H9 (cell line): ENCODE measurements around the gene LRRFIP2. TPM values are rescaled to one million over a fixed set of nuclear protein-coding genes. Genes with fewer than 3 reads are reported as not detected.
A peak's percentile ranks its signal among the peaks of the same experiment; 100 is the strongest.

Experiments
- DNase-seq: peaks from one replicate; pipeline ENCODE4 v3.0.0-alpha.2; 2017
- H2AFZ ChIP-seq: one replicate; pipeline ENCODE4 v1.6.1; 2013; ENCODE audit warnings: mild to moderate bottlenecking, low read length, control low read depth, moderate library complexity
- H2AK5ac ChIP-seq: 2 replicates; pipeline ENCODE4 v1.6.1; 2013; ENCODE audit warnings: low read length, control low read depth, mixed read lengths; ENCODE audit not compliant: insufficient read length
- H2BK120ac ChIP-seq: one replicate; pipeline ENCODE4 v1.6.1; 2013; ENCODE audit warnings: low read depth, mild to moderate bottlenecking, low read length, control low read depth, inconsistent platforms; ENCODE audit not compliant: poor library complexity, severe bottlenecking
- H2BK12ac ChIP-seq: 2 replicates; pipeline ENCODE4 v1.6.1; 2013; ENCODE audit warnings: low read length, control low read depth, mixed read lengths, low read depth; ENCODE audit not compliant: insufficient read length
- H2BK15ac ChIP-seq: 2 replicates; pipeline ENCODE4 v1.6.1; 2013; ENCODE audit warnings: low read depth, low read length, control low read depth
- H2BK20ac ChIP-seq: one replicate; pipeline ENCODE4 v1.6.1; 2013; ENCODE audit warnings: low read depth, mild to moderate bottlenecking, low read length, control low read depth, inconsistent platforms; ENCODE audit not compliant: poor library complexity, severe bottlenecking
- H2BK5ac ChIP-seq: 2 replicates; pipeline ENCODE4 v1.6.1; 2013; ENCODE audit warnings: low read length, control low read depth, mixed read lengths; ENCODE audit not compliant: insufficient read length
- H3K14ac ChIP-seq: 2 replicates; pipeline ENCODE4 v1.6.1; 2013; ENCODE audit warnings: low read length, control low read depth; ENCODE audit not compliant: insufficient read depth
- H3K18ac ChIP-seq: 2 replicates; pipeline ENCODE4 v1.6.1; 2013; ENCODE audit warnings: low read depth, mild to moderate bottlenecking, mixed read lengths, low read length, control low read depth; ENCODE audit not compliant: insufficient read length
- H3K23ac ChIP-seq: 2 replicates; pipeline ENCODE4 v1.6.1; 2013; ENCODE audit warnings: low read length, control low read depth, mixed read lengths, low read depth; ENCODE audit not compliant: insufficient read length
- H3K23me2 ChIP-seq: 2 replicates; pipeline ENCODE4 v1.6.1; 2013; ENCODE audit warnings: low read depth, mild to moderate bottlenecking, mixed read lengths, low read length, control low read depth; ENCODE audit not compliant: insufficient read length, poor library complexity, severe bottlenecking
- H3K27ac ChIP-seq: 2 replicates; pipeline ENCODE4 v1.5.1; 2013; ENCODE audit warnings: low read length, control low read depth, mixed read lengths, low read depth; ENCODE audit not compliant: insufficient read length
- H3K27me3 ChIP-seq: 2 replicates; pipeline ENCODE4 v1.6.1; 2013; ENCODE audit warnings: low read length, control low read depth, inconsistent platforms; ENCODE audit not compliant: insufficient read depth
- H3K4ac ChIP-seq: 2 replicates; pipeline ENCODE4 v1.6.1; 2013; ENCODE audit warnings: low read depth, mild to moderate bottlenecking, control low read depth, inconsistent platforms, low read length, moderate library complexity
- H3K4me1 ChIP-seq: 2 replicates; pipeline ENCODE4 v1.6.1; 2013; ENCODE audit warnings: low read length, control low read depth, inconsistent platforms; ENCODE audit not compliant: insufficient read depth
- H3K4me2 ChIP-seq: 2 replicates; pipeline ENCODE4 v1.6.1; 2013; ENCODE audit warnings: low read length, control low read depth, mixed read lengths; ENCODE audit not compliant: insufficient read length, insufficient read depth
- H3K56ac ChIP-seq: 2 replicates; pipeline ENCODE4 v1.6.1; 2013; ENCODE audit warnings: low read depth, mild to moderate bottlenecking, mixed read lengths, low read length, control low read depth; ENCODE audit not compliant: insufficient read length
- H3K79me1 ChIP-seq: 2 replicates; pipeline ENCODE4 v1.6.1; 2013; ENCODE audit warnings: low read depth, mild to moderate bottlenecking, moderate library complexity, low read length, control low read depth, inconsistent platforms; ENCODE audit not compliant: insufficient read depth, poor library complexity, severe bottlenecking
- H3K79me2 ChIP-seq: 2 replicates; pipeline ENCODE4 v1.6.1; 2013; ENCODE audit warnings: low read length, control low read depth, inconsistent platforms; ENCODE audit not compliant: insufficient read depth
- H3K9ac ChIP-seq: 2 replicates; pipeline ENCODE4 v1.6.1; 2013; ENCODE audit warnings: low read length, control low read depth, mixed read lengths; ENCODE audit not compliant: insufficient read length; ENCODE audit errors: extremely low read depth
- H3K9me3 ChIP-seq: one replicate; pipeline ENCODE4 v1.6.1; 2013; ENCODE audit warnings: low read depth, low read length, inconsistent platforms; ENCODE audit not compliant: control insufficient read depth
- H3T11ph ChIP-seq: one replicate; pipeline ENCODE4 v1.6.1; 2013; ENCODE audit warnings: mild to moderate bottlenecking, low read length, control low read depth, inconsistent platforms
- H4K20me1 ChIP-seq: one replicate; pipeline ENCODE4 v1.6.1; 2013; ENCODE audit not compliant: control insufficient read depth, insufficient read length, insufficient read depth
- H4K5ac ChIP-seq: 2 replicates; pipeline ENCODE4 v1.6.1; 2013; ENCODE audit warnings: low read depth, mild to moderate bottlenecking, mixed read lengths, low read length, control low read depth; ENCODE audit not compliant: insufficient read length
- H4K8ac ChIP-seq: replicated peaks from 2 replicates; pipeline ENCODE4 v1.6.1; 2013; ENCODE audit warnings: low read length, control low read depth, mixed read lengths, low read depth; ENCODE audit not compliant: insufficient read length
- H4K91ac ChIP-seq: 2 replicates; pipeline ENCODE4 v1.6.1; 2013; ENCODE audit warnings: low read depth, mild to moderate bottlenecking, moderate library complexity, mixed read lengths, low read length, control low read depth; ENCODE audit not compliant: insufficient read length
- H3K27ac Mint-ChIP-seq, 3 experiments: 2 replicates in 2 of 3; 3 replicates in 1 of 3; pipeline ENCODE4 v1.8.0; 2020 to 2021; ENCODE audit warnings: mixed read lengths in 3 of 3, mild to moderate bottlenecking in 1 of 3, moderate library complexity in 1 of 3
- H3K27me3 Mint-ChIP-seq: 2 replicates; pipeline ENCODE4 v1.8.0; 2021; ENCODE audit warnings: low read depth, mild to moderate bottlenecking, moderate library complexity, mixed read lengths
- H3K36me3 Mint-ChIP-seq, 3 experiments: 2 replicates in 2 of 3; 3 replicates in 1 of 3; pipeline ENCODE4 v1.8.0; 2020 to 2021; ENCODE audit warnings: low read depth in 3 of 3, mixed read lengths in 3 of 3; ENCODE audit not compliant: insufficient read depth in 1 of 3
- H3K4me1 Mint-ChIP-seq, 2 experiments: 2 replicates each; pipeline ENCODE4 v1.8.0; 2020; ENCODE audit warnings: mixed read lengths in 2 of 2
- H3K4me3 Mint-ChIP-seq, 2 experiments: 2 replicates in 1 of 2; 3 replicates in 1 of 2; pipeline ENCODE4 v1.8.0; 2020 to 2021; ENCODE audit warnings: mild to moderate bottlenecking in 2 of 2, mixed read lengths in 2 of 2, moderate library complexity in 1 of 2
- H3K9me3 Mint-ChIP-seq, 2 experiments: 2 replicates in 1 of 2; 3 replicates in 1 of 2; pipeline ENCODE4 v1.8.0; 2020; ENCODE audit warnings: mild to moderate bottlenecking in 2 of 2, mixed read lengths in 2 of 2, moderate library complexity in 1 of 2
- WGBS: extraction: QIAGEN DNeasy Blood & Tissue Kit; methylation state at CpG from one replicate; pipeline ENCODE4 v1.1.7; 2013; ENCODE audit warnings: missing lambda C conversion rate, low lambda C conversion rate, mixed read lengths; ENCODE audit not compliant: insufficient read length; ENCODE audit errors: extremely low coverage; 5-methylcytosine and 5-hydroxymethylcytosine counted together
- total RNA-seq: library from RNA; stranded (reverse); gene quantifications from 2 replicates; pipeline ENCODE4 v1.2.1, GENCODE V29; 2021
- TF ChIP-seq, protein P1 (sequence below): fragments of 200-600 bp; sonication (generic); conservative IDR thresholded peaks from 3 replicates; pipeline ENCODE4 v1.8.0; 2021; ENCODE audit warnings: antibody characterized with exemption, mild to moderate bottlenecking

The LRRFIP2 gene
- total RNA-seq, 1 experiment from 2014 or later, result 30.7 TPM

GRCh38 chr3:37024092-37024491, 150.3 kb downstream of the LRRFIP2 start:
- Histone ChIP-seq H2BK5ac (no peak overlapping the region), H2BK120ac (no peak overlapping the region)
- no peak overlapping the region for H3K4me3 Mint-ChIP-seq

More at GRCh38 chr3:37024092-37024491, 150.3 kb downstream of the LRRFIP2 start:
- H2AK5ac ChIP-seq, result no peak overlapping the region
- no peak for DNase-seq
- H4K20me1 ChIP-seq, result no peaks in the 10 kb centered on the region
- Mint-ChIP-seq H3K27me3 (no peaks in the 10 kb centered on the region), H3K9me3 (peaks cover 0 to 4% of the 10 kb centered on the region in 2 experiments; a peak in 2 of 5 replicates), H3K27ac (no peak overlapping the region), H3K4me1 (no peaks in the 10 kb centered on the region), H3K36me3 (peaks cover 64 to 95% (median 90%) of the 10 kb centered on the region in 3 experiments)
- no peaks in the 10 kb centered on the region; the same call in 1 of the 2 replicates for H3K79me2 ChIP-seq
- no peak overlapping the region for H4K91ac ChIP-seq
- H3K4me2 ChIP-seq, result no peak overlapping the region
- no peak overlapping the region for H3T11ph ChIP-seq
- H3K23me2 ChIP-seq, result no peaks in the 10 kb centered on the region
- no peak overlapping the region for H4K5ac ChIP-seq
- no CpG with 5 or more reads among the region's 2 CpGs for WGBS
- no peak overlapping the region for H3K27ac ChIP-seq
- no peak overlapping the region for H2BK12ac ChIP-seq
- no peaks in the 10 kb centered on the region for H3K9me3 ChIP-seq
- no peak overlapping the region for H2BK15ac ChIP-seq
- TF ChIP-seq, protein P1, sequence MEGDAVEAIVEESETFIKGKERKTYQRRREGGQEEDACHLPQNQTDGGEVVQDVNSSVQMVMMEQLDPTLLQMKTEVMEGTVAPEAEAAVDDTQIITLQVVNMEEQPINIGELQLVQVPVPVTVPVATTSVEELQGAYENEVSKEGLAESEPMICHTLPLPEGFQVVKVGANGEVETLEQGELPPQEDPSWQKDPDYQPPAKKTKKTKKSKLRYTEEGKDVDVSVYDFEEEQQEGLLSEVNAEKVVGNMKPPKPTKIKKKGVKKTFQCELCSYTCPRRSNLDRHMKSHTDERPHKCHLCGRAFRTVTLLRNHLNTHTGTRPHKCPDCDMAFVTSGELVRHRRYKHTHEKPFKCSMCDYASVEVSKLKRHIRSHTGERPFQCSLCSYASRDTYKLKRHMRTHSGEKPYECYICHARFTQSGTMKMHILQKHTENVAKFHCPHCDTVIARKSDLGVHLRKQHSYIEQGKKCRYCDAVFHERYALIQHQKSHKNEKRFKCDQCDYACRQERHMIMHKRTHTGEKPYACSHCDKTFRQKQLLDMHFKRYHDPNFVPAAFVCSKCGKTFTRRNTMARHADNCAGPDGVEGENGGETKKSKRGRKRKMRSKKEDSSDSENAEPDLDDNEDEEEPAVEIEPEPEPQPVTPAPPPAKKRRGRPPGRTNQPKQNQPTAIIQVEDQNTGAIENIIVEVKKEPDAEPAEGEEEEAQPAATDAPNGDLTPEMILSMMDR, result peak; percentile 31; the same call in 1 of the 3 replicates
- H3K4ac ChIP-seq, result no peak overlapping the region
- no peaks in the 10 kb centered on the region for H3K27me3 ChIP-seq
- no peak overlapping the region for H3K14ac ChIP-seq
- H4K8ac ChIP-seq, result no peak overlapping the region
- H3K4me1 ChIP-seq, result no peaks in the 10 kb centered on the region
- no peak overlapping the region for H3K23ac ChIP-seq
- H2AFZ ChIP-seq, result no peak overlapping the region
- no peaks in the 10 kb centered on the region for H3K79me1 ChIP-seq
- no peak overlapping the region for H2BK20ac ChIP-seq
- no peak overlapping the region for H3K9ac ChIP-seq
- H3K56ac ChIP-seq, result no peak overlapping the region
- H3K18ac ChIP-seq, result no peak overlapping the region
